SJSA1 (cell line): ENCODE measurements around the gene MGAT1. TPM values are rescaled to one million over a fixed set of nuclear protein-coding genes. Genes with fewer than 3 reads are reported as not detected.

ENCODE experiments used
- DNase-seq, 2 experiments: peaks; one replicate each; pipeline ENCODE4 v3.0.0-alpha.2; 2015 to 2020; ENCODE audit warnings: low spot score in 2 of 2, low read depth in 1 of 2
- H3K27ac ChIP-seq: fragments of 250-450 bp; sonication (Bioruptor Pico); 2 replicates; pipeline ENCODE4 v1.5.1; 2020; ENCODE audit warnings: mild to moderate bottlenecking, moderate library complexity
- H3K27me3 ChIP-seq: fragments of 250-450 bp; sonication (Bioruptor Pico); replicated peaks from 2 replicates; pipeline ENCODE4 v1.5.1; 2020; ENCODE audit warnings: mild to moderate bottlenecking, moderate library complexity
- H3K36me3 ChIP-seq: fragments of 250-450 bp; sonication (Bioruptor Pico); 2 replicates; pipeline ENCODE4 v1.5.1; 2020; ENCODE audit warnings: mild to moderate bottlenecking
- H3K4me1 ChIP-seq: fragments of 250-450 bp; sonication (Bioruptor Pico); replicated peaks from 2 replicates; pipeline ENCODE4 v1.6.1; 2021; ENCODE audit warnings: mild to moderate bottlenecking
- H3K4me3 ChIP-seq: fragments of 250-450 bp; sonication (Bioruptor Pico); 2 replicates; pipeline ENCODE4 v1.5.1; 2020; ENCODE audit warnings: mild to moderate bottlenecking
- H3K9me3 ChIP-seq: fragments of 250-450 bp; sonication (Bioruptor Pico); replicated peaks from 2 replicates; pipeline ENCODE4 v1.5.1; 2020; ENCODE audit warnings: mild to moderate bottlenecking
- total RNA-seq: library from RNA; depleted of rRNA; stranded (reverse); fragments of >200 nt; shearing (Covaris generic); gene quantifications from 2 replicates; pipeline ENCODE4 v1.2.3, GENCODE V29; 2014; rRNA removed

The MGAT1 gene
- total RNA-seq = 123 and 135 TPM in 2 replicates

DNA sequence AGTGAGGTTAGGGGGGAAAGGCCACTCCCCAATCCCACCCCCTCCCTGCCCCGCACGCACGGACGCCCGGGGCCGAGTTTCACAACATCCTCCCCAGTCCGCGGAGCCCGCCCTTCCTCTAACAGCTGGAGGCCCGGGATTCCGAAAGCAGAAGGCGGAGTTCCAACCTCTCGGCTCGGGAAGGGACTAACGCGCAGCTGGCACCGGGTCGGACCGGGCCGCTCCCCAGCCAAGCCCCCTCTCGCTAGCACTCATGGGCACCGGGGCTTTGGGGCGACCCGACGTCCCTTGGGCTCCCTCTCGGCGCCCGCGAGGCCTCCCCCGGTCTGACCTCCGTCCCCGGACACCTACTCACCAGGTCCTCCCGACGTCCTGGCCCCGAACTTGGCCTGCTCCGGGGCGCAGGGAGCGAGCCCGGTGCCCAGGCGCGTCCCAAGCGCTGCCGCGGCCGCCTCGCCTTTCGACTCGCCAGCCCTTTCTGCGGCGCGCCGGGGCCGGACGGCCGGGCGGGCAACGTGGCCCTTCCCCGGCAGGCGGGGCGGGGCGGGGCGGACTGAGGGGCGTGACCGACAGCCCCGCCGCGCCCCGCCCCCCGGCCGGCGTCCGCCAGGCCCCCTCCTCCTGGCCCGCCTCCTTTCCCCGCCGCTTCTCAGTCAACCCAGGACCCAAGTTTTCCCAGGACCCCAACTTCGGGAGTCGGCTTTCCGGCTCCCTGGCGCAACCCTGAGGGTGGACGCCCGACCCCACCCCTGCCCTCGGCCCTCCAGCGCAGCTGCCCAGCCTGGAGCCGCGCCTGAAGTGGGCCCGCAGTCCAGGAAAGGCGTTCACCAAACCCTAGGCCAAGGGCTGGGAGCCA, at the start of gene MGAT1:
Gene MGAT1 (minus strand): TSS at position 482 of the 856 bp plus-strand sequence. CDS start 9,835 bp downstream, outside the sequence.
- Histone ChIP-seq H3K4me1 (peaks cover 50% of the 10 kb centered on the region), H3K36me3 (peaks cover 40% of the 10 kb centered on the region)
- peak; percentile 89 for DNase-seq

DNA sequence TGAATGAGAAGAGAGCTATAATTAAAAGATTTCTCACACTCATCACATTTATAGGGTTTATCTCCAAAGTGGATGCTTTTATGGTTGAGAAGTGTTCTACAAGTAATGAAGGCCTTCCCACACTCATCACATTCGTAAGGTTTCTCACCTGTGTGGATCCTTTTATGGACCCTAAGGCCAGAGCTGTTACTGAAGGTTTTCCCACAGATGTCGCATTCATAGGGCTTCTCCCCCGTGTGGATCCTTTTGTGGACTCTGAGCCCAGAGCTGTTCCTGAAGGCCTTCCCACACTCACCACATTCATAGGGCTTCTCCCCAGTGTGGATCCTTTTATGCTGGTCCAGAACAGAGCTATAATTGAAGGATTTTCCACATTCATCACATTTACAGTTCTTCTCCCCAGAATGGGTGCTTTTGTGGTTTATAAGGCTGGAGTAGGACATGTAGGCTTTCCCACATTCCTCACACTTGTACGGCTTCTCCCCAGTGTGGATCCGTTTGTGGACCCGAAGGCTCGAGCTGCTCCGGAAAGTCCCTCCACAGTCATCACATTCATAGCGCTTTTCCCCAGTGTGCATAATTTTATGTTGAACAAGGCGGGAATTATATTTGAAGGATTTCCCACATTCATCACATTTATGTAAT, 48.0 kb upstream of the MGAT1 start:
- H3K27ac ChIP-seq = no peak overlapping the region
- no peak overlapping the region for H3K4me3 ChIP-seq
- no peaks in the 10 kb centered on the region for H3K27me3 ChIP-seq
- H3K4me1 ChIP-seq = no peaks in the 10 kb centered on the region
- H3K9me3 ChIP-seq = peaks cover 25% of the 10 kb centered on the region
- H3K36me3 ChIP-seq = peaks cover 42% of the 10 kb centered on the region
- no peak for DNase-seq

More for the DNA sequence above, at the start of gene MGAT1:
- Histone ChIP-seq H3K27ac (peak within 1 kb of the TSS; percentile 88), H3K4me3 (peak within 1 kb of the TSS; percentile 99), H3K9me3 (no peaks in the 10 kb centered on the region), H3K27me3 (no peaks in the 10 kb centered on the region)

DNA sequence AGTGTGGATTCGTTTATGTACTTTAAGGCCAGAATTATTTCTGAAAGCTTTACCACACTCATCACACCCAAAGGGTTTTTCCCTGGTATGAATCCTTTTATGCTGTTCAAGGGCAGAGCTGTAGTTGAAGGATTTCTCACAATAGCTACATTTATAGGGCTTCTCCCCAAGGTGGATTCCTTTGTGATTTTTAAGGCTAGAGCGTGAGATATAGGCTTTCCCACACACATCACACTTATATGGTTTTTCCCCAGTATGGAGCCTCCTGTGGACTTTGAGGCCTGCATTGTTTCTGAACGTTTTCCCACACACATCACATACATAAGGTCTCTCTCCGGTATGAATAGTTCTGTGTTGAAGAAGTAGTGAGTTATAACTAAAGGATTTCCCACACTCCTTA, 47.2 kb upstream of the MGAT1 start:
- Histone ChIP-seq H3K27me3 (no peaks in the 10 kb centered on the region), H3K4me1 (no peaks in the 10 kb centered on the region), H3K4me3 (no peak overlapping the region), H3K36me3 (peaks cover 42% of the 10 kb centered on the region), H3K27ac (no peak overlapping the region), H3K9me3 (peaks cover 25% of the 10 kb centered on the region)
- no peak for DNase-seq

DNA sequence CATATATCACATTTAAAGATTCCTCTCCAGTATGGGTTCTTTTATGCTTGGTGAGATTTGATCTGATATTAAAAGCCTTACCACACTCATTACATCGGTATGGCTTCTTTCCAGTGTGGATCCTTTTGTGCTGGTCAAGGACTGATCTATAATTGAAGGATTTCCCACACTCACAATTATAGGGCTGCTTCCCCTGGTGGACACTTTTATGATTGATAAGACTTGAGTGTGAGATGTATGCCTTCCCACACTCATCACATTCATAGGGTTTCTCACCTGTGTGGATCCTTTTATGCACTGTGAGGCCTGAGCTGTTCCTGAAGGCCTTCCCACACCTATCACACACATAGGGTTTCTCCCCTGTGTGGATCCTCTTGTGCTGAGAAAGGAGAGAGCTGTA, 46.3 kb upstream of the MGAT1 start:
- Histone ChIP-seq H3K9me3 (peaks cover 25% of the 10 kb centered on the region), H3K27ac (no peak overlapping the region), H3K27me3 (no peaks in the 10 kb centered on the region), H3K4me1 (no peaks in the 10 kb centered on the region), H3K4me3 (no peak overlapping the region), H3K36me3 (peaks cover 42% of the 10 kb centered on the region)
- no peak for DNase-seq

DNA sequence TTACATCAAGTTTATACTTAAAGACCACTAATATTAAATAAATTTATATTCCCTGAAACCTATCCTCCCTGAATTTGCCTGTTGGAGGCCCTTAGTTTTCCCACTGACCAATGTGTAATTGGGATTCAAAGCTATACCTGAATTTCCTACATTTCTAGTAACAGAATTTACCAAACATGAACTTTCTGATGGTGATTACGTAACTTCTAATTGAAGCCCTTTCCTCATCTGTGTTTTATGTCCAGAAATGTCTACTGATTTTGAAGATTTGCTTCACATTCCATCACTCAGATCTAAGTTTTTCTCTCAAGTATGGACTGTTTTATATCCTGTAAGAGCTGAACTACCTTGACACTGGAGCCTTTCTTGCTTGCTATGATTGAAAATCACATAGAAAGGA, 45.7 kb upstream of the MGAT1 start:
- no peak overlapping the region for H3K27ac ChIP-seq
- no peaks in the 10 kb centered on the region for H3K27me3 ChIP-seq
- DNase-seq = no peak
- no peaks in the 10 kb centered on the region for H3K4me1 ChIP-seq
- peaks cover 25% of the 10 kb centered on the region for H3K9me3 ChIP-seq
- H3K4me3 ChIP-seq = no peak overlapping the region
- peaks cover 42% of the 10 kb centered on the region for H3K36me3 ChIP-seq

DNA sequence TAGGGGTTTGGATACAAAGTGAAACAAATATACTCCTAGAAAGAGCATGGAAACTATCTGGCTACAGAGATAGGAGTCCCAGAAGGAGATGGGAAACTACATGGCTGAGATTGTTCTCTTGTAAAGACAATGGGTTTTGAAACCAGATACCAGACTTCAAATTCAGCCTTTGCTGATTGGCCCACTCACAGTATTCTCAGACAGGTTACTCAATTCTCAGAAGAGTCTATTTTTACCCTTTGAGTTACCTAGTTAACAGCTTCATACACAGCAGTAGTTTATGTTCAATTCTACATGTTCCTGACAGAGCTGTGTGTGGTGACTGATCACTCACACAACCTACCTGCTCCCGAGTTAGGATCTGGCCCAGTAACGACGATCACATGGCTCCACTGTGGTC, 44.4 kb upstream of the MGAT1 start:
- Histone ChIP-seq H3K4me3 (no peak overlapping the region), H3K27me3 (no peaks in the 10 kb centered on the region), H3K4me1 (no peaks in the 10 kb centered on the region), H3K9me3 (peaks cover 25% of the 10 kb centered on the region), H3K36me3 (peaks cover 41% of the 10 kb centered on the region), H3K27ac (no peak overlapping the region)
- no peak for DNase-seq

DNA sequence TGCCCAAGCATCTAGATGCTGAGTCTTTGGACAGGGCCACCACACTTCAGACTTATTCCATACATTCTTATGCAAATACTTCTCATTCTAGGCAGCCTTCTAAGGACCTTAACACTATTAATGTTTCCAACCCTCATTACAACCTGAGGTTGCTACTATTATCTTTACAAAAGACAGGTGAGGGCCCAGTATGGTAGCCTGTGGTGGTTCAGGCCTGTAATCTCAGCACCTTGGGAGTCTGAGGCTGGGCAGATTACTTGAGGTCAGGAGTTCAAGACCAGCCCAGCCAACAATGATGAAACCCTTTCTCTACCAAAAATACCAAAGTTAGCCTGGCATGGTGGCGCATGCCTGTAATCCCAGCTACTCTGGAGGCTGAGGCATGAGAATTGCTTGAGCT, 42.3 kb upstream of the MGAT1 start:
- Histone ChIP-seq H3K27me3 (no peaks in the 10 kb centered on the region), H3K4me1 (no peaks in the 10 kb centered on the region), H3K27ac (no peak overlapping the region), H3K4me3 (no peak overlapping the region), H3K36me3 (peaks cover 19% of the 10 kb centered on the region), H3K9me3 (peaks cover 11% of the 10 kb centered on the region)
- DNase-seq = no peak

DNA sequence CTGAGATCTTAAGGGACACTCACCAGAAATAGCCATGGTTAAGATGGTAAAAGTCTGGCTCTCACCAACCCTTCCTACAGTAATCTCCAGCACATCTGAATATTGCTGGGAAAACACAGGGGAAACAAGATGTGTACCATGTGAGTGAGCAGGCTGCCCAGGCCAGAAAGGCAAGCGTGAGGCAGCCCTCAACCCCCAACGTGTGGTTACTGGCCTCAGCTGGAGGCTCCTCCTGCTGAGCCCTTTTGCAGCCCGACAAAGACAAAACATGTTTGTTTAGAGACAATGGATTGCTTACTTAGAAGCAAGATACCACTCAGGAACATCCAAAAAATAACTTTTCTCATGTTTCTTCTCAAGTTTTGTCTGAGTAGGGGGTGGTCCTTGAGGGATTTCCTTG, 41.8 kb upstream of the MGAT1 start:
- no peak for DNase-seq
- no peak overlapping the region for H3K27ac ChIP-seq

DNA sequence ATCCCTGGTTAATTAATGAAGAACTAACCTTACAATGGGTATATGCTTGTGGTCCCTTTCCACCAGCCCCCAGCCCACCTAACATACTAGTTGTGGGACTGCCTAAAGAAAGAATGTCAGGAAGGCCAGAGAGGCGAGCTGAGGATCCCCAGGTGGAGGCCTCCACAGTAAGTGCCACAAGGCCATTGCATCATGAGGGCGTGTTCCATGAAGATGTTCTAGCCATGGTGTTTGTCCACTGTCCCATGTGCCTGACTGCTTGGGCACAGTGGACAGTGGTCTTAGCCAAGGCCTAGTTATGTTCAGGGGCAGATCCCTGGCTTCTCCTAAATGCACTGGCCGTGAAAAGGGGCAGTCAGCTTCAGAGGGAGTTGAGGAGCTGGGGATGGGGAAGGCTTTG, 37.3 kb upstream of the MGAT1 start:
- Histone ChIP-seq H3K36me3 (peaks cover 6% of the 10 kb centered on the region), H3K27me3 (0 out of 2 replicates have a peak, but pooled peaks cover 2% of the 10 kb centered on the region), H3K4me3 (no peak overlapping the region), H3K27ac (no peak overlapping the region), H3K9me3 (no peaks in the 10 kb centered on the region), H3K4me1 (no peaks in the 10 kb centered on the region)
- no peak for DNase-seq

More for the DNA sequence above, 41.8 kb upstream of the MGAT1 start:
- Histone ChIP-seq H3K36me3 (peaks cover 15% of the 10 kb centered on the region), H3K4me3 (no peak overlapping the region), H3K27me3 (no peaks in the 10 kb centered on the region), H3K4me1 (no peaks in the 10 kb centered on the region), H3K9me3 (peaks cover 6% of the 10 kb centered on the region)

DNA sequence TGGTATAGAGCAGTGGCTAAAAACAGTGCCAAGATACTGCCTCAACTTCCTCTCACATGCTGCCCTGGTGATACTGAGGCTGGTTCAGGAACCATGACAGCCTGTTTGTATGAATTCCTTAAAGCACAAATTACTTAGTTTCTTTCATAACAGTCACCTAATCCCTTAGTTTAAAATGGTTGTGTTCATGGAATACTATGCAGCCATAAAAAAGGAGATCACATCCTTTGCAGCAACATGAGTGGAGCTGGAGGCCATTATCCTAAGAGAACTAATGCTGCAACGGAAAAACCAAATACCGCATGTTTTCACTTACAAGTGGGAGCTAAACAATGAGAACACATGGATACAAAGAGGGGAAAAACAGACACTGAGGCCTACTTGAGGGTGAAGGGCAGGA, 36.6 kb upstream of the MGAT1 start:
- Histone ChIP-seq H3K4me3 (no peak overlapping the region), H3K36me3 (peaks cover 12% of the 10 kb centered on the region), H3K27me3 (0 out of 2 replicates have a peak, but pooled peaks cover 2% of the 10 kb centered on the region), H3K27ac (no peak overlapping the region), H3K9me3 (no peaks in the 10 kb centered on the region), H3K4me1 (no peaks in the 10 kb centered on the region)
- no peak for DNase-seq

DNA sequence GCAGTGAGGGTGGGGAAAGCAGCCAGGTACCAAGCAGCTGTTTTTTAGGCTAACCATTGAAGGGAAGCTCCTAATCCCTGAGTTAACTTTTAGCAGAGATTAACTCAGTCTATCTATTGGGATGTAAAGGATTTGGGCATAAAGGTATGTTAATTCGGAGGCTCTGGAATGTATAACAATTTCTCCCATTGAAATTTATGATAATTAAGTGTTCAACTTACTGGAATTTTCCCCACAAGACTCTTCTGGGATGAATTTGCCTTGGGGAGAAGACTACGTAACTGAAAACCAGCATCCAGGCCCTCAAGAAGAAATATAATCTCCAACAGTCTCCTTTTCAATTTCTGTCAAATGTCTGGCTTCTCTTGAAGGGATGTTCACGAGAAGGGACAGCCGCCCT, 34.9 kb upstream of the MGAT1 start:
- Histone ChIP-seq H3K27me3 (0 out of 2 replicates have a peak, but pooled peaks cover 2% of the 10 kb centered on the region), H3K36me3 (peaks cover 15% of the 10 kb centered on the region), H3K4me3 (no peak overlapping the region), H3K27ac (no peak overlapping the region), H3K4me1 (peaks cover 4% of the 10 kb centered on the region), H3K9me3 (no peaks in the 10 kb centered on the region)
- DNase-seq = no peak

DNA sequence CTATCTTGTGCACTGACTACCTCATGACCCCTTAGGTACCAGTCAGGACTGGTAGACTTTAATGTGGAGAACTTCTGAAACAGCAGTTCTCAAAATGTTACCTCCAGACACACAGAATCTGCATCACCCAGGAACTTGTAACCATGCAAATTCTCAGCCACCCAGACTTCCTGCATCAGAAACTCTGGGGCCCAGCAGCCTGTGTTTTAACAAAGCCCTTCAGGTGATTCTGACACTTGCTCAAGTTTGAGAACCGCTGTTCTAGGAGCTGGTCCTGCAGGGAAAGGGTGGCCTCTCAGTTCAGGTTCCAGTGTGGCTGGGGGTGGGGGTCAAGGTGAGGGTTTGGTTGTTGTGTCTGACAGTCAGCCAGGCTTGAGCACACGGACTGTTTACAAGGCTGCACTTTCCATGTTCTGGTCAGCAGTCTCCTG, 30.0 kb upstream of the MGAT1 start:
- no peak for DNase-seq
- Histone ChIP-seq H3K36me3 (peaks cover 38% of the 10 kb centered on the region), H3K27me3 (no peaks in the 10 kb centered on the region), H3K9me3 (peaks cover 8% of the 10 kb centered on the region), H3K27ac (no peak overlapping the region), H3K4me1 (peaks cover 24% of the 10 kb centered on the region), H3K4me3 (no peak overlapping the region; the same call in 1 of the 2 replicates)

DNA sequence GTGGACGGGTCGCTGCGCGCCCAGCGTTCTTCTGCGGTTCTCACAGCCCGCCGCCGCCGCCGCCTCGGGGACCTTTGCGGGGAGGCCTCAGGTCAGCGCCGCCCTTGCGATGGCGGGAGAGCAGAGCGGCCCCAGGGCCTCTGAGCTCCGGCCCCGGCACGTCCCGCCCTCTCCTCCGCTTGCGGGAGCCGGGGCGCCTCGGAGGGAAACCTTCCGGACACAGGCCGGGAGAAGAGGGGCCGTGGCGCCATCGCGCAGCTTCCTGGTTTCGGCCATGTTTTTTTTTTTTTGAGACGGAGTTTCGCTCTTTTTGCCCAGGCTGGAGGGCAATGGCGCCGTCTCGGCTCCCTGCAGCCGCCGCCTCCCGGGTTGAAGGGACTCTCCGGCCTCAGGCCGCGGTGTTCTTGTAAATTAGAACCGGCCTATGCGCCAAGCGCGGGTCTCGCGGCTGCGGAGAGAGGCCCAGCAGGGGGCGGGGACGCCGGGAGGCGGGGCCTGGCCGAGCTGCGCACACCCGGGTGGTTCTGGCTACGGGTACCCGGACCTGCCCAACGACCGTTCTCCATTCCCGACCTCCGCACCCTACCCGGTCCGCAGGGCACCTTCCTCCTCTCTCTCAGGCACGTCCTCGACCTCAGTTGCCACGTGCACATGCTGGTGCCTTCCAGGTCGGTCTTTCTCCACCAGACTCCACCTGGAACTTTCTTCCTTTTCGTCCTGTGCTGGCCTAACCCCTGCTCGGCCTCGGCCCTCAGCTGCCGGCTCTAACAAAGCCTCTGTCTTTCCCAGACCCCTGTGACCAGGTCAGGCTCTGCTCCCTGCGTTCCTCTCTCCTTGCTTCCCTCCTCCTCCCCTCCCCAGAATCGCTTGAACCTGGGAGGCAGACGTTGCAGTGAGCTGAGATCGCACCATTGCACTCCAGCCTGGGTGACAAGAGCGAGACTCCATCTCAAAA, 28.8 kb upstream of the MGAT1 start:
- Histone ChIP-seq H3K36me3 (peaks cover 34% of the 10 kb centered on the region), H3K4me3 (peak overlapping the region; percentile 72), H3K4me1 (peaks cover 28% of the 10 kb centered on the region), H3K27ac (peak overlapping the region; percentile 87), H3K9me3 (peaks cover 8% of the 10 kb centered on the region), H3K27me3 (no peaks in the 10 kb centered on the region)
- DNase-seq = peak; percentile 88 to 91
